ENCODE data around the gene GPC4.

- no peak for TF ChIP-seq EZH2 (IDR thresholded peaks at IDR 0.05)
- TF ChIP-seq POLR2AphosphoS5 (IDR thresholded peaks at IDR 0.05; ENCODE audit: borderline replicate concordance, low read depth, low read length) = no peak
- TF ChIP-seq FOXP2 (optimal IDR thresholded peaks at IDR 0.05; ENCODE audit: control extremely low read depth, extremely low read length, insufficient read depth) = no peak
These were observed 150.0 kb downstream of the GPC4 start for GRCh38 chrX:133265331-133265730.
